DMS79 treated with DMSO at 0.1 percent for 48 hours (cell line): ENCODE measurements around the gene NR2F1.

Source experiments
- DNase-seq: peaks from one replicate; lab custom pipeline; 2025; lab: John Stamatoyannopoulos, UW

Gene NR2F1

DNA sequence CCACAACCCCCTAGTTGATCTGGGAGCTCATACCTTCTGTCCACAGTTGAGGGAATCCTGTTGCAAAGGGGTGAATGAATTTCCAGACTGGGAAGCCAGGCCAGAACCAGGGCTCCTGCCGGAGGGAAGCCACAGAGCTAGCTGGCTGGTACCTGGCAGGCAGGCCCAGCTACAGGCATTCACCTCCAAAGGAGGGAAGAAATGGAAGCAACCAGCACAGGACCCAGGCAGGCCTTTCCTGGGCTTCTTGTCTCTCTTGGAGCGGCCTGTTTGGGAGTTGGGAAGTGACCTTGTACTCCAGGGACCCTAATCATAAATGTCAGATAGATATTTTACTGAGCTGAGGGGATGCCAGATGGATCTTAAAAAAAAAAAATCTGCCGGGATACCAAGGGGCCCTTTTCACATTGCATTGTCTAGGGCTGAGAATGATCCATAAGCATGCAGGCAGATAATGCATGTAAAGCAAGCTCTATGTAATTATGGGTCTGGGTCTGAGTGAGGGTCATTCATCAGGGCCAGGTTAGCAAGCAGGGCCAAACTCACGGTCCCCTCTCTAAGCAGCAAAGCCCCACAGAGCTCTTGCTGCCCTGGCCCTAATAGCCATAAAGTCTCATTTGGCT, 8.4 kb downstream of the NR2F1 start:
- no peak for DNase-seq

- DNase-seq: no peak
Observed at GRCh38 chr5:93592883-93593282, 9.9 kb downstream of the NR2F1 start.

DNA sequence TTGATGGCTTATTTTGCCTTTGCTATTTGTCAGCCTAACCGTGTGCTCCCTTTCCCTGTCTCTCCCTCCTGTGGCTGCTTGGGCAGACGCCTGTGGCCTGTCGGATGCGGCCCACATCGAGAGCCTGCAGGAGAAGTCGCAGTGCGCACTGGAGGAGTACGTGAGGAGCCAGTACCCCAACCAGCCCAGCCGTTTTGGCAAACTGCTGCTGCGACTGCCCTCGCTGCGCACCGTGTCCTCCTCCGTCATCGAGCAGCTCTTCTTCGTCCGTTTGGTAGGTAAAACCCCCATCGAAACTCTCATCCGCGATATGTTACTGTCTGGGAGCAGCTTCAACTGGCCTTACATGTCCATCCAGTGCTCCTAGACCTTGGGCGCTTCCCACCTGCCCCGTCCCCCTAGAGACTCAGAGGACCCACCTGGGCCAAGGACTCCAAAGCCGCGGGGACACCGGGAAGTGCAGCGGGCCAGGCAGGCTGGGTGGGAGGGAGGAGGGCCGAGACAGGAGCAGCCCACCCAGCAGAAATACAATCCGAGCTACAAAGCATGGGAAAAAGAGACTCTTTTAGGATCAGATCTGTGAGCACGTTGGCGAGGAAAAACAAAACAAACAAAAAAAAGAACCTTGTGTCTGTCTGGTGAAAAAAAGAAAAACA, 10.6 kb downstream of the NR2F1 start:
- no peak for DNase-seq

- DNase-seq: no peak
Observed at GRCh38 chr5:93594591-93595419, 11.8 kb downstream of the NR2F1 start.

DNA sequence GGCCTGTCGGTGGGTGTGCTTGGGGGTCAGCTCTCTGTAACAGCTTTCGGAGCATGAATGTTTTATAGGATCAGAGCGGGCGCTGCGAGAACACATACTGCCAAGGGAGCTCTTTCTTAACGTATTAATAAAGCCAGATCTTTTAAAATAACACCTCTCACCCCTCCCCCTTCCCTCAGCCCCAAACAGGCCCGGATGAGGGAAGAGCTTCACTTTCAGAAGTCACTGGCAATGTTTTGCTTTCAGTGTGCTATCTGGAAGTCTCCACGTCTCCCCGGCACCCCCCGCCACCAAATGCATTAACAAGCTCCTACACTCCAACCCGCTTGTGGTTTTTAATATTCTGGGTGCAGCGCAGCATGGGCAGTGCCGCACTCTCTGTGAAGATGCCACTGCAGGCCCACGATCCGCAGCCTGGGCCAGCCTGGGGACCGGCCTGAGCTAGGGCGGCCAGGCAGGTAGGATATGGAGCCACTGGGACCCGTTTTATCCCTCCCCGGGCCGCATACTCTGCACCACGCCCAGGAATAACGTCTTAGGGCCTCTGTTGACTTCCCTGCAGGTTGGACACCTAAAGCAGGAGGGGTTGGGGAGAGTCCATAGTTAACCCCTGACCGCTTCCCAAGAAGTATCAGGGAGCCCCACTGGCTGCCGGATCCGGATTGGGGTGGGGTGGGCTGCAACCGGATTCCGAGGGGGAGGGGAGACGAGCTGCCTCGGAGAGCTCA, 12.6 kb downstream of the NR2F1 start:
- no peak for DNase-seq

- no peak for DNase-seq
Observed at GRCh38 chr5:93596310-93596675, 13.3 kb downstream of the NR2F1 start.

GRCh38 chr5:93596676-93597490, 13.9 kb downstream of the NR2F1 start:
- no peak for DNase-seq

DNA sequence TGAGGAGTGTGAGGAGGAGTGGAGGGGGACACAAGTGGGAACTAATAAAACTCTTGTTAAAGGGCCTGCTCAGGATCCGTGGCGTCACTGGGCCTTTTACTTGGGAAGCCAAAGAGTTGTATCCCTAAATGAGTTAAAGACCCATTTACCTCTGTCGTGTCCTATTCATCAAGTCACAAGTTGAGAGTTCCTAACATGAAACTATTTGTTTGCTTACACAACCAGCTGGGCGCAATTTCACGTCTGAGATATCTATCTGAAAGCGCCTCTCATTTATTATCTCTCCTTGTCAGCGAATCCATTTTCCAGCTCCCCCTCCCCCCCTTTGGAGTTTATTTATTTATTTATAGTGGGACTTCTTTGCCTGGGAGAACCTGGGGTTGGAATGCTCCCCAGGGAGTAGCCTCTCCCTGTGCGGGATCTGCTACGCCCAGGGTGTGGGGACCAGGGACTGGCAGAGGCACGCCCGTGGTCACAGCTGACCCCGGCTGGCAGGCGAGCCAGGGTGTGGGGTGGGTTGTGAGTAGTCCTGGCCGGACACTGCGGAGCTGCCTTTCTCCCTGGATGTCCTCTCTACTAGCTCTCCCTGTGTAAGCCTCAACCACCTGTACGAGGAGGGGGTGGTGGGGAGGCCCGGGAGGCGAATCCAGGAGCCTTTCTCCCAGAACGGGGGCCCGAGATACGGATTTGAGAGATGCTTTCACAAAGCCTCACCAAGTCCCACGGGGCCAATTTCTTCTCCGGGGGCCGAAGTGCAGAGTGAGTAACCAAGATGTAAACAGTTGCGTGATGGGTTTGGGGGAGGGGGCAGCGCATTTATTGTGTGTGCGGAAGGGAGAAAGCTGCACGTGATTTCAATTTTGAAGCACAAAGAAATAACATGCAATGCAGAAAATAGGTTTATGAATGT, 15.3 kb downstream of the NR2F1 start:
- DNase-seq: no peak

GRCh38 chr5:93599001-93599379, 16.0 kb downstream of the NR2F1 start:
- no peak for DNase-seq

GRCh38 chr5:93599399-93600120, 16.5 kb downstream of the NR2F1 start:
- no peak for DNase-seq

GRCh38 chr5:93600409-93601070, 17.5 kb downstream of the NR2F1 start:
- DNase-seq: no peak

DNA sequence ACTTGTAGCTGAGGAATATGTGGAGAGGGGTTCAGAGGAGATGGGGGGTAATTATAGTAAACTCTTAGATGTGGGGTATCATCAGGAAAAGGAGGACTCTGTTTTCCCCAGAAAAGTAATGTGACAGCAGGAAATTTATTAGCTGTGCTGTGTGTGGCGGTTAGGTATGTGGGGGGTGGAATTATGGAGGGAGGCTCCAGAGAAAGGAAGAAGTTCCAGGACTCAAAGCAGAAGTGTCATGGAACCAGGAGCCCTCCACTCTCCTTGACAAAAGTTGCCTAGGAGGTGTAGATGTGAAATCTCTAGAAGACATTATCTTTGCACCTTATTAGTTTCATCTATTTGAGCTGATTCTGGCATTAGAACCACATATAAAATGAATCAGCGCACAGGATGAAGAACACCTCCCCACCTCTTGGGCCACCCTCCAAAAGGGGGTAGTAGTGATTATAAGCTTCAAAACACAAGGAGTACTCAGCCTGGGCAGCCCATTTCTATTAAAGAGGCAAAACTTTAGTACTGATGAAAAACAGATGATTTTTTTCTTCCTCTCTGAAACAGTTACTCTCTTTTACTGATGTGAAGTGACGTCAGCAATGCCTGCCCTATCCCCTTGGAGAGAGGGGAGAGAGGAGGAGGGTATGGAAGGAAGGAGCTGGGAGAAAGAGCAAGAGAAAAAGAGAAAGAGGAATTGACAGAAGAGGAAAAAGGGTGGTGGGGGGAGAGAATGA, 18.2 kb downstream of the NR2F1 start:
- DNase-seq: no peak

- DNase-seq: no peak
Observed at GRCh38 chr5:93601802-93602155, 18.8 kb downstream of the NR2F1 start.

GRCh38 chr5:93602241-93603077, 19.4 kb downstream of the NR2F1 start:
- no peak for DNase-seq

DNA sequence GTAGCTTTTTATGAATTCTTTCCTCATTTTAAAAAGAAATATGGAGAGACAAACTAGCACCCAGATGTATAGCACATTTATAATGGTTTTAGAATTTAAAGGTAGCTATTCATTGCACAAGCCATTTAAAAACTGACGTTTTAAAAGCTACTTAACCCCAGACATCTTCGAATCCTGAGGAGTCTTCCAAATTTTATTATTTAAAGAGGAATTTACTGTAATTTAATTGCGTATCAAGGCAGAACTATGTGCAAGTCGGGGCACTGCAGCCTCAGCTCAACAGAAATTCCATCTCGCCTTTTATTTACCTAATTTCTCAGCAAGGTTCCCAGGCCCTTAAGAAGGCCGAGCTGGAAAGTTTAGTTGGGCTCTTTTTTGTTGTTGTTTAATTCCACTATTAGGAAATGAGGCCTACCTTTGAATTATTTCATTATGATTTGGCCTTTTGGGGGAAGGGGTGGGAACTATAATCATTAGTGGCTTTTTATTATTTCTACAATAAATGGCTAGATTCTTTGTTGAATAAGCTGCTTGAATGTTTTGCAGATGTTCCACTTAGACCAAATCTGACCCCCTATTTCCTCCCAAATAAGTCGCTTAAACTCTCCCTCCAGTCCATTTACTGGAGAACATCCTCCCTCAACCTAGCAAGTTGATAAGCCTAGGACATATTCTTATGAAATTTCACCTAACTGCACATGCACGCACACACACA, 20.2 kb downstream of the NR2F1 start:
- DNase-seq: no peak

DNA sequence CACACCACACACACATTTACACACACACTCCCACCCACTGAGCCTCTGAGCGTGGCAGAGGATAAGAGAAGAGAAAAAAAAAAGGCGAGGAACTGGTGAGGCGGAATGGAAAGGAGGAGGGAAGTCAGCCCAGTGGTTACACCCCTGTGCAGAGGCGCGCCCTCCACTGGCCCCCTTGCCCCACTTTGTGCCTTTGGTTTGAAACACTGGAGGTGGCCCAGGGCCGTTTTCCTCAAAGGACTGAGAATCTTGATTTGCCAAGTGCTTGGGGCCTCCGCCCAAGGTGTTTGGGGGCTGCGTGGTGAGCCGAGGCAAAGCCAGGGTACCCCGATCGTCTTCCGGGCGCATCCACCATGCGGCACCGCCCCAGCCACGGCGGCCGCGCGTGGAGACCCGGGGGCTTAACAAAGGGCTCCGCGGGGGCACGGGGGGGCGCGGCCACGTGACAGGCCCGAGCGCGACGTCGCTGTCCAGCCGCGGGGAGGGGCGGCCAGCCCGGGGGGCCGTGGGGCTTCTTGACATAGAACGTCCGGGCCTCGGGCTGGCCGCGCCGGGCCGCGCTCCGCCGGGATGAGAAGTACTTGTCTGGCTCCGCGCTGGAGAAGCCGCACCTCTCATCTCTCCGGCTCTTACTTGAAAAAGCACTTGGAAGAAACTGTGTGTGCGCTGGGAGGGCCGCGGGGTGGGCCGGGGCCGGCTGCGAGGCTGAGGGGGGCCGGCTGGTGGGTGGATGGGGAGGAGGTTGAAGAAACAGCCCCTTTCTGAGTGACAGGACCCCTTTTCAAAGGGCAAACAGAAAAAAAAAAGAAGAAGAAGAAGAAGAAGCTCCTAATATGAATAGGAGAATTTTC, 21.0 kb downstream of the NR2F1 start:
- peak; percentile 42 for DNase-seq
